NCI-H345 treated with DMSO at 0.1 percent for 48 hours (cell line): ENCODE measurements around the gene THSD7A.
"Not testable (repeated sequence)": the region's sequence is repeated elsewhere in the genome, so short reads cannot be mapped to it uniquely, and the experiment has no call there.

Experiments
- DNase-seq: peaks from one replicate; lab custom pipeline; 2025; ENCODE audit not compliant: unreplicated experiment; lab: John Stamatoyannopoulos, UW

THSD7A gene

GRCh38 chr7:11473220-11473619, 358.8 kb downstream of the THSD7A start:
- no peak for DNase-seq

GRCh38 chr7:11472646-11473045, 359.4 kb downstream of the THSD7A start:
- DNase-seq = no peak

GRCh38 chr7:11471255-11471654, 360.7 kb downstream of the THSD7A start:
- no peak for DNase-seq

GRCh38 chr7:11469028-11469745, 362.8 kb downstream of the THSD7A start:
- no peak for DNase-seq

GRCh38 chr7:11466517-11467105, 365.4 kb downstream of the THSD7A start:
- DNase-seq = no peak

GRCh38 chr7:11464624-11465023, 367.4 kb downstream of the THSD7A start:
- DNase-seq = no peak

- no peak for DNase-seq
Measured at GRCh38 chr7:11461946-11462345, 370.1 kb downstream of the THSD7A start.

GRCh38 chr7:11458736-11459483, 373.1 kb downstream of the THSD7A start:
- no peak for DNase-seq

GRCh38 chr7:11457419-11457818, 374.6 kb downstream of the THSD7A start:
- DNase-seq = no peak

- no peak for DNase-seq
Measured at GRCh38 chr7:11456574-11456973, 375.4 kb downstream of the THSD7A start.

- DNase-seq = no peak
Measured at GRCh38 chr7:11452476-11452875, 379.5 kb downstream of the THSD7A start.

GRCh38 chr7:11450281-11450680, 381.7 kb downstream of the THSD7A start:
- no peak for DNase-seq

GRCh38 chr7:11449316-11449715, 382.7 kb downstream of the THSD7A start:
- DNase-seq = no peak

GRCh38 chr7:11448323-11448722, 383.7 kb downstream of the THSD7A start:
- no peak for DNase-seq

- DNase-seq = no peak
Measured at GRCh38 chr7:11447106-11447505, 384.9 kb downstream of the THSD7A start.

GRCh38 chr7:11443934-11444333, 388.1 kb downstream of the THSD7A start:
- DNase-seq = not testable (repeated sequence)

- DNase-seq = no peak
Measured at GRCh38 chr7:11437994-11438393, 394.0 kb downstream of the THSD7A start.

- no peak for DNase-seq
Measured at GRCh38 chr7:11436773-11437524, 395.0 kb downstream of the THSD7A start.

- no peak for DNase-seq
Measured at GRCh38 chr7:11436316-11436715, 395.7 kb downstream of the THSD7A start.

- no peak for DNase-seq
Measured at GRCh38 chr7:11434366-11434765, 397.6 kb downstream of the THSD7A start.

GRCh38 chr7:11430841-11431240, 401.2 kb downstream of the THSD7A start:
- DNase-seq = no peak
